ENCODE results near the gene MACROD1.
"Not testable (repeated sequence)": the region's sequence is repeated elsewhere in the genome, so short reads cannot be mapped to it uniquely, and the experiment has no call there.

Gene MACROD1

DNA sequence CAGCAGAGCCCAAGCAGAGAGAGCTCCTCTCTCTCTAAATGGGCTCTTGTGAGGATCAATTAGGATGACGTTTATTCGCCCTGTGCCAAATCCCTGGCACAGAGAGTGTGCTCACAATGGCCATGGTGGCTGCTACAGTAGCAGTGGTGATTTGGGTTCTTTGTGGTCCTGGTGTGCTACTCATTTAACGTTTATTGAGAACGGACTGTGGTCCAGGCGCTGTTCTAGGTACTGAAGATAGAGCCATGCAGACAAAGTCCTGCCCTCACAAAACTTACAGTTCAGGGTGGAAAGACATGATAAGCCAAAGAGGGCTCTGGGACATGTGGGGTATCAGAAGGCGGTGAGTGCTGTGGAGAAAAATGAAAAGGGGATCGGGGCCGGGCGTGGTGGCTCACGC is 174.4 kb downstream of the MACROD1 start:
- no peak for DNase-seq

DNA sequence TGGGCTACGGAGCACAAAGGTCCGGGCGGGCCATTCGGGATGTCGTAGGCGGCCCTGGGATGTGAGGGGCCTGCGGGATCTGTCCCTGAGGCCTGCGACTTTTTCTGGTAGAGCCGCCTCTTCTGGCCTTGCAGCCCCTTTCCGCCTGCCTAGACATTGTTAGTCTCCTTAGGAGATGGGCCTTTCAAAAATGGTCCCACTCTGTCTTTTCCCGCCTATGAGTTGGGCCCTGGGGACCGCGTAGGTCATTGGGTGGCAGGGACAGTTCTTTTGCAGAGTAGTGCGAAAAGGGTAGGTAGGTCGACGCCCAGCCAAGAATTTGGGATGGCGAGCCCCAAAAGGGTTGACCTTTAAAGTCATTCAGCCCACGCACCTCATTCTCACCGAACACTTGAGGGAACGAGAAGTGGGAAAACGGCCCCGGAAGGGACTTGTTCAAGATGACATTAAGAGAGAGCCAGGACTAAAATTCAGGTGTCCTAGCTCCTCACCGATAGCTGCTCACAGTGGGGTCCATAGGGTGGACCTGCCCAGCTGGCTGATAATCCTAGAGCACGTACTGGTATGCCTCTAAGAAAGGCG is 178.9 kb downstream of the MACROD1 start:
- no peak for DNase-seq

DNA sequence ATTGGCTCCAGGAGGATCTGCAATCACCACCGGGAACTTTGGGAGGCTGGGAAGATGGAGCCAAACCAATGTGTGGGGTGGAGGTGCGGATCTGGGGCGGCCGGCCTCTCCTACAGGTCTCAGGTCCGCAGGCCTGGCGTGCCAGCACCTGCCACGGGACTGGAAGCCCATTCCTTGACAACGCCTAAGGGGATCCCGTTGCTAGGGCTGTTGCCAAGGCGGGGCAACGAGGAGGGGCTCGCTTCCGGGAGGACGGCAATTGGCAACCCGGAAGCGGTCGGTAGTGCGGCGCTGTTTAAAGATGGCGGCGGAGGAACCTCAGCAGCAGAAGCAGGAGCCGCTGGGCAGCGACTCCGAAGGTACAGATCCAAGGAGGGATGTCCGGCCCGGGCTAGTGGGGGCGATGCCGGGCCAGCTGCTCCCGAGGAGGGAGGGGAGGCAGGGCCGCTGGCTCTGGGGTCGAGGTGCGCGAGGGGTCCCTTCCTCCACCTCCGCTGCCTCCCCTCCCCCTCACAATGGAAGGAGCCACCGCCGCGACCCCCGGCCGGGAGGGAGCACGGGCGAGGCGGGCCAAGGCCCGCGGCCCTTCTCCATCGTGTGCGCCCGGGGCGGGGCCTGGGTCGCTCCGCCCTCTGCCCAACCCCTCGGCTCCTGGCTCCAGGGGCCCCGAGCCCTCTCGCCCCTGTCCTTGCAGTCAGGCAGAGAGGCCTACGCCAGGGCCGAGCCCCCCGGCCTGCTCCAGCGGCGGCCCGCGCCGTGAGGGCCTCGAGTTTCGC is 179.6 kb downstream of the MACROD1 start, which contains the start of gene OTUB1:
TSS of gene OTUB1 (plus strand) at position 283 of the 776 bp plus-strand sequence. CDS start at position 302, 19 bp downstream.
- peak; percentile 79 for DNase-seq

DNA sequence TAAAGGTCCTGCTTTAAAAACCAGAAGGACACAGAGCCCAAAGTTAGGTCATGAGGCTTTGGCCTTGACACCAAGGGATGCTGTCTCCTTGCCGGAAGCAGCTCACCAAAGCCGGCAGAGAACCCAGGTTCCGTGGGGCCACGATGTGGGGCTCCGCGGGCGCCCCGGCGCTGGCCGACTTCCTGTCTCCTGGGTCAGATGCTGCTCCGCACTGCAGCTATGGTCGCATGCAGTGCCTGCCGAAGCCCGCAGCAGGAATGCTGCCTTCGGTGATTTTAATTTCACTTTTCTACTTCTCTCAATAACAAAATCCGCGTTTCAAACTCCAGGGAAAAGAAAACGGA is 180.1 kb downstream of the MACROD1 start:
- peak; percentile 55 for DNase-seq

DNA sequence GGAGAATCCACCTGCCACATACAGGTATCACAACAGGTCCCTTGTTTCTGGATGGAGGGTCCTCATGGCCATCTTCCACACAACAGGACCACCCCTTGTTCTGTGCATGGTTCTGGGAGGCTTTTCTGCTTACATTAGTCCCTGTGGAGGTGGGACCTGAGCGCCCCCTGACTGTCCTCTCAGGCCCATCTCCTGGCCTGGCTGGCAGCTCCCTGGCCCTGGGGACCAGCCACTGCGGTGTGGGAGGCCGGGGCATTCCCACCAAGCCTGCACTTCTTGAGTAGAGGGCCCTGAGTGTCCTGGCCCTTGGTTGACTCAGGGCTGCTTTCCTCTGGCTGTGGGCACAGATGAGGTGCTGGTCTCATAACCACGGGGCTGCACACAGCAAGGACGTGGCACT is 186.5 kb downstream of the MACROD1 start:
- no peak for DNase-seq

DNA sequence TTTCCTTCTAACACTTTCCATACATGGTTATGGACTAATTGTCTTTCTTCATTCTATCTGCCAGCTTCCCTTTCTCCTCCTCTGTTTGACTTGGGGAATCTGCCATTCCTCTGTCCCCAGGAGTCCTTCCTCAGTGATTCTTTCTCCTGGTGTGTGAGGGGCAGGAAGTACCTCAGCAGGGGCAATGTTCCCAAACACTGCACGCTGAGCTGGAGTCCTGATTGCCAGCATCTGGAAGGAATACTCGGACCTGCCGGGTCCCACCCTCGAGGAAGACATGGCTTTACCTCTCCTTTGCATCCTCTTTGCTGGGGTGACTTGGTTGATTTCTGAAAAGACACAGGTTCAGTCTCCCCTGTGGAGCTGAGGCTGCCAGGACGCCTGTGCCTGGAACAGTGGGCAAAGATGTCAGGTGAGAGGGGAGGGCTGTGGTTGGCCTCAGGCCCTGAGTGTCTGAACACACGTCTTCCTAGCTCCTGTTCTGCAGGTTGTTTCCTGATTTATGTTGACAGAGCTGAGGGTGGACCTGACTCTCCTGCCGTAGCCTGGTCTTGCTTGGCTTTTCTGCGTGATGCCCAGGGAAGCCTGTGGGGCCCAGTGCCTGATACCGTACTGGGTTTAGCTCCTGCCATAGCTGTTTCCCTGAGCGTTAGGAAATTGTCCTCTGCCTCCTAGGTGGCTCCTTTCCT is 187.2 kb downstream of the MACROD1 start:
- no peak for DNase-seq

DNA sequence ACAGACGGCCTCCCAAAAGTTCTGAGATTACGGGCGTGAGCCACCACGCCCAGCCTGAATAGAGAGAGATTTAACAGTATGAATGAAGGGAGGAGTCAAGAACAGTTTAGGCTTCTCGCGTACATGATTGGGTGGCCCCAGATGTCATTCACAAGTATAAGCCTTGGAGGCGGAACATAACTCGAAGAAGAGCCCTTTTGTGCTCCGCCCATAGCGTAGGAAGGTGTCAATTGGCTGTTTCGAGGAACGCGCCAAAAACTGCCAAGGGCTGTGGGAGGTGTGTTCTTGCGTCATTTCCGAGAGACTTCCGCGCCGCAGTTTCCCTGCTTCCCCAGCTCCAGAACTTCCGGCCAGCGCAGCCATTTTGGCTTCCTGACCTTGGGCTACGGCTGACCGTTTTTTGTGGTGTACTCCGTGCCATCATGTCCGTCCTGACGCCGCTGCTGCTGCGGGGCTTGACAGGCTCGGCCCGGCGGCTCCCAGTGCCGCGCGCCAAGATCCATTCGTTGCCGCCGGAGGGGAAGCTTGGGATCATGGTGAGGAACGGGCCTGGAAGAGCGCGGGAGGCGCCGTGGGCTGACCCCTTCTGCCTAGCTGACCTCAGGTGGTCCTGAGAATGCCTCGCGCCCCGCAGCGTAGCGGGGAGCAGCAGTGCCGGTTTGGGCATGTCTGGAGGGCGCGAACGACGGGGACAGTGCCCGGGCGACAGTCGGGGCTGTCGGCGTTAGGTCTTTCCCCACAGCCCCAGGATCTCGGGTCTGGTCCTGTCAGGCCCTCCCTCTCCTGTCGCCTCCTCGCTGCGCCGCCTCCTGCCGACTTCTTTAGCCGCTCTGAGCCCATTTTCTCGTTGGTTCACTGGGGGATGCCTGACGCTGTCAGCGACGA is 191.4 kb downstream of the MACROD1 start, which contains the start of gene COX8A:
TSS of gene COX8A (plus strand) at position 362 of the 885 bp plus-strand sequence. CDS start at position 423, 61 bp downstream.
- peak; percentile 86 for DNase-seq

DNA sequence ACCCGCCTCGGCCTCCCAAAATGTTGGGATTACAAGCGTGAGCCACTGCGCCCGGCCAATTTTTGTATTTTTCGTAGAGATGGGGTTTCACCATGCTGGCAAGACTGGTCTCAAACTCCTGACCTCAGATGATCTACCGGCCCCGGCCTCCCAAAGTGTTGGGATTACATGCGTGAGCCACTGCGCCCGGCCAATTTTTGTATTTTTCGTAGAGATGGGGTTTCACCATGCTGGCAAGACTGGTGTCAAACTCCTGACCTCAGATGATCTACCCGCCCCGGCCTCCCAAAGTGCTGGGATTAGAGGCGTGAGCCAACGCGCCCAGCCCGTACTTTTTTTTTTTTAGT is 192.0 kb downstream of the MACROD1 start:
- not testable (repeated sequence) for DNase-seq

DNA sequence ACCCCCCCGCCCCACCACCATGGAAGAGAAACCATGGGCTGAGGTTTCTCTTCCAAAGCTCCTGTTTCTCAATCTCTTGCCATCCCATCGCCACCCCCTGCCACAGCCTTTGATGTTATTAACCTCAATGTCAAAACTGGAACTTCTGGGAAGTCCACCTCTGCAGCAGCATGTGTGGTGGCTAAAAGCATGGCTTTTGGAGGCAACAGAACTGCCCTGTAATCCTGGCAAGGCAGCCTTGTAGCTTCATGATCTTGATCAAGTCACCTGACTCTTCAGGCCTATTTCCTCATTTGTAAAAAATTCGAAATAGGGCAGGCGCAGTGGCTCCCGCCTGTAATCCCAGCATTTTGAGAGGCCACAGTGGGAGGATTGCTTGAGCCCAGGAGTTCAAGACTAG is 195.0 kb downstream of the MACROD1 start:
- DNase-seq = no peak

DNA sequence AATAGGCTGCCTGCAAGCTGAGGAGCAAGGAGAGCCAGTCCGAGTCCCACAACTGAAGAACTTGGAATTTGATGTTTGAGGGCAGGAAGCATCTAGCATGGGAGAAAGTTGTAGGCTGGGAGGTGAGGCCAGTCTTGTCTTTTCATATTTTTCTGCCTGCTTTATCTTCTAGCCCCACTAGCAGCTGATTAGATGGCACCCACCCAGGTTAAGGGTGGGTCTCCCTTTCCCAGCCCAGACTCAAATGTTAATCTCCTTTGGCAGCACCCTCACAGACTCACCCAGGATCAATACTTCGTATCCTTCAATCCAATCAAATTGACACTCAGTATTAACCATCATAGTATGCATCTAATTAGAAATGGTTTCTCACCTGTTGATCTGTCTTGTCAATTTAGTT is 196.5 kb downstream of the MACROD1 start:
- DNase-seq = no peak

DNA sequence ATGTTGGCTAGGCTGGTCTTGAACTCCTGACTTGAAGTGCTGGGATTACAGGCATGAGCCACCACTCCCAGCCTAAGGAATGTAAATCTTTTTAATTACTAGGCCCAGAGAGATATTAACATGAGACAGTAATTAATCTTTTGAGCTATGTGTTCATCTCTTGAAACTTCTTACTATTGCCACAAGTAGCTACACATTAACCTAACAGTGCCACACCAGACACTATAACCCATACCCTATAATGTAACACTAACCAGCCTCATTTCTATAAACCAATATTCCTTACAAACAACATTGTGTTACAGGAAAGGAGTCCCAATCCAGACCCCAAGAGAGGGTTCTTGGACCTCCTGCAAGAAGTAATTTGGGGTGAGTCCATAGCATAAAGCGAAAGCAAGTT is 199.5 kb downstream of the MACROD1 start:
- DNase-seq = no peak

DNA sequence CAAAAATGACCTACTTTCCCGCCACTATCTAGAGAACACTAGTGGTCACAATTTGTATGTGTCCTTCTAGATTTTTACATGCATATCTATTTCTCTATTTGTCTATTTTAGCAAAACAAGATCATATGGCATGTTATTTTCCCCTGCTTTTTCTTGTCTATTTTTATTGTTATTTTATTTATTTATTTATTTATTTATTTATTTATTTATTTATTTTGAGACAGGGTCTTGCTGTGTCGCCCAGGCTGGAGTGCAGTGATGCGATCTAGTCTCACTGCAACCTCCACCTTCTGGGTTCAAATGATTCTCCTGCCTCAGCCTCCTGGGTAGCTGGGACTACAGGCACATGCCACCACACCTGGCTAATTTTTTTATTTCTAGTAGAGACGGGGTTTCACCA is 202.0 kb downstream of the MACROD1 start:
- DNase-seq = not testable (repeated sequence)

DNA sequence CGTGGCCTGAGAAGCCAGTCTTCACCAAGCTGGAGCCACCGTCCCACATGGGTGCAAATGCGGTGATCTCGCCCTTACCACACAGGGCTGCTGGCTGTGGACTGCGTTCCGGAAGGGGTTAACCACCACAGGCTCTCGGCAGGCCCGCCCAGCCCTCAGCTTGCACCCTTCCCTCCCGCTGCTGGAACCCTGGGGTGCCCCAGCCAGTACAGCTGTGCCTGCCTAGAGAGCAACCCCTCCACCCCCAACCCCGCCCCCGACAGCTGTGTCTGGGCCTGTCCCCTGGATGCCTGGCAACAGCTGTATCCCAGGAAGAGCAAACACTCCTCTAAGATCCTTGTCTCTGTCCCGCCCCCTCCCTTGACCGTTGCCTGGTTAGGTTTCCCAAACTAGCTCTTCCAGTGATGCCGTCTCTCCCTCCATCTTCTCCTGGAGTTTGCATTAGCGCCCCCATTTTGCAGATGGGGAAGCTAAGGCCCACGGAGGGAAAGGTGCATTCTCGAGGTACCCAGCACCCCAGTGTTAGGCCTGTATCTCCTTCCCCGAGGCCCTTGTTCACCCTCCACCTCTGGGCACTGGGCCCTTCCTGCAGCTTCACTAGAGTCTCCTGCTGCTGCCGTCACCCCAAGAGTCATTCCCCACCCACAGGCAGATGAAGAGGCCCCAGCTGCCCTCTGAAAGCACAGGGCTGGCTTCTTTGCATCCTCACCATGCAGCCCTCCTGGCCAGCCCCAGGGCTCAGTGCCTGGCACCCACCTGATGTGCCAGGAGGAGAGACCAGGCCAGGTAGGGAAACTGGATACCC is 204.1 kb downstream of the MACROD1 start:
- no peak for DNase-seq

DNA sequence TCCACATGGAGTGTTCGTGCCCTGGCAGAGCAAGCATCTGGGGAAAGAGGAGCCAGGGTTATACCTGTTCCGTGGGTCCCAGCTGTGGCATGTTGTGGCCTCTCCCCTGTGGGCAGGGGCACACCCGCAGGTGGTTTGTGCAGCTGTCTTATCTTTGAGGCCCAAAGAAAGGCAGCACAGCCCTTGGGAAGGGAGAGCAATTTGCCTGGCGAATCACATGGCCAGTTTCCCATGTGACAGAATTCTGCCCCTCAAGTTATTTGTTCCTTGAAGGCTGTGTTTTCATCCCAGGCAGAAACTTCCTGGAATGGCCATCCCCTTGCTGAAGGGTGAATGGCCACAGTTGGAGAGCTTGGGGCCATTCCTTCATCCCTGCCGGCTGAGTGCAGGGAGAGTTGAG is 207.9 kb downstream of the MACROD1 start:
- DNase-seq = no peak

DNA sequence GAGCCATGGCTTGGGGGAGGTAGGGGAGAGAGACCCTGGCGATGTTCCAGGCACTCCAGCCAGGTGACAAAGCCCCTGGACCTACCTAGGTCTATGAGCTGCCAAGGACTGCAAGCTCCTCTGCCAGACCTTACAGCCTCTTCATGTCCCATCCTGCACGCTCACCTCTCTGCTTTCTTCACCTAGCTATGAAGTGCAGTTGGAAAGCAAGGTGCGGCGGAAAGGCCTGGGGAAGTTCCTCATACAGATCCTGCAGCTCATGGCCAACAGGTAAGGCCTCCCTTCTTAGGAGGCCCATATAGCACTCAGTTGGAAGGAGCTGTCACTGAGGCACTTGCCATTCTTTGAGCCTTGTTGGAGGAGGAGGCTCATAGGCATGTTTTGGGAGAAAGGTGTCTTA is 213.3 kb downstream of the MACROD1 start:
- no peak for DNase-seq

DNA sequence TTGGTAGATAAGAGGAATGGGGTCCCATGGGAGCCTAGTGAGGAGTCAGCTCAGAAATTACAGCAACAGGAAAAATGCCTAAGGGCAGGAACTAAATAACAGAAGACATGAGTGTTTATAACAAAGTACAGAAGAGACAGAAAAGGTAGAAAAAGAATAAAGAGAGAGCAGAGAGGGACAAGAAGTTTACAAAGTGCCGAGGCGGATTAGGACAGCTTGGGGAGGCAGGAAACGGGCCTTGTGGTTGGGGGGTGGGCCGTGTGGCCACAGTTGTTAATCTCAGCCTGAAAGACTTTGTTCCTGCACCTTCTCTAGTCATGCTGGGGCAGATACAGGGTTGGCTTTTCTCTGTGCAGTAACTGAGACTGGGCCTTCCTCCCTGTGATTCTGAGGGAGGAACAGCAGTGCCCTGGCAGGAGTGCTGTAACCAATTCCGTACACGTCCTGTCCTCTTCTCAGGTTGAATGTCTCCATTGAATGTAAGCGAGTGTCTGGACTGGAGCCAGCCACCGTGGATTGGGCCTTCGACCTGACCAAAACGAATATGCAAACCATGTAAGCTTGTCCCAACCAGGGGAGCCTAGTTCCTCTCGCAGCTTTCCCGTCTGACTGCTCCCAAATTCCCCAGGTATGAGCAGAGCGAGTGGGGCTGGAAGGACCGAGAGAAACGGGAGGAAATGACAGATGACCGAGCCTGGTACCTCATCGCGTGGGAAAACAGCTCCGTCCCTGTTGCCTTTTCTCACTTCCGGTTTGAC is 214.0 kb downstream of the MACROD1 start:
- peak; percentile 7 for DNase-seq

All from T-helper 9 cell (primary cell).